Smooth muscle cell (in vitro differentiated cells): ENCODE measurements around the gene TBCD. TPM values are rescaled to one million over a fixed set of nuclear protein-coding genes. Genes with fewer than 3 reads are reported as not detected.
A peak's percentile ranks its signal among the peaks of the same experiment; 100 is the strongest.

ENCODE experiments used
- DNase-seq: peaks from one replicate; lab custom pipeline; 2025; ENCODE audit not compliant: unreplicated experiment; lab: John Stamatoyannopoulos, UW
- H2AFZ ChIP-seq: fragments of 200-600 bp; sonication (generic); 2 replicates; pipeline ENCODE4 v1.6.0; 2016; ENCODE audit warnings: antibody characterized with exemption, low read depth, mild to moderate bottlenecking
- H3F3A ChIP-seq: fragments of 200-600 bp; sonication (generic); 2 replicates; pipeline ENCODE4 v1.6.0; 2017; ENCODE audit warnings: antibody characterized with exemption, low read depth
- H3K27ac ChIP-seq: fragments of 200-600 bp; sonication (generic); 2 replicates; pipeline ENCODE4 v1.5.1; 2016; ENCODE audit warnings: low read depth, mild to moderate bottlenecking
- H3K27me3 ChIP-seq: fragments of 200-600 bp; sonication (generic); 2 replicates; pipeline ENCODE4 v1.6.1; 2016; ENCODE audit warnings: low read depth, mild to moderate bottlenecking
- H3K36me3 ChIP-seq: fragments of 200-600 bp; sonication (generic); 2 replicates; pipeline ENCODE4 v1.5.1; 2016; ENCODE audit warnings: low read depth
- H3K4me1 ChIP-seq: fragments of 200-600 bp; sonication (generic); 2 replicates; pipeline ENCODE4 v1.5.1; 2016; ENCODE audit warnings: low read depth
- H3K4me2 ChIP-seq: fragments of 200-600 bp; sonication (generic); 2 replicates; pipeline ENCODE4 v1.6.0; 2016; ENCODE audit warnings: mild to moderate bottlenecking
- H3K4me3 ChIP-seq: fragments of 200-600 bp; sonication (generic); 2 replicates; pipeline ENCODE4 v1.5.1; 2016; ENCODE audit warnings: mild to moderate bottlenecking
- H3K79me2 ChIP-seq: fragments of 200-600 bp; sonication (generic); 2 replicates; pipeline ENCODE4 v1.6.0; 2016; ENCODE audit warnings: low read depth, mild to moderate bottlenecking
- H3K9ac ChIP-seq: fragments of 200-600 bp; sonication (generic); 2 replicates; pipeline ENCODE4 v1.6.0; 2016; ENCODE audit warnings: low read depth
- H3K9me3 ChIP-seq: fragments of 200-600 bp; sonication (generic); replicated peaks from 2 replicates; pipeline ENCODE4 v1.5.1; 2016; ENCODE audit warnings: low read depth
- H4K20me1 ChIP-seq: fragments of 200-600 bp; sonication (generic); 2 replicates; pipeline ENCODE4 v1.6.0; 2016; ENCODE audit warnings: low read depth
- CTCF ChIP-seq: fragments of 200-600 bp; sonication (generic); IDR thresholded peaks from 2 replicates; pipeline ENCODE4 v1.5.1; 2017; ENCODE audit warnings: borderline replicate concordance, mild to moderate bottlenecking, antibody characterized with exemption; ENCODE audit not compliant: insufficient read depth, poor library complexity, severe bottlenecking
- WGBS: methylation state at CpG from one replicate; pipeline ENCODE4 v1.1.7; 2016; ENCODE audit warnings: low lambda C conversion rate; 5-methylcytosine and 5-hydroxymethylcytosine counted together
- polyA plus RNA-seq: library from polyadenylated mRNA; unstranded; fragments of >200 nt; fragmentation: Nextera tagmentation; extraction: Ambion mirVana; gene quantifications from 2 replicates; pipeline ENCODE4 v1.2.1, GENCODE V29; 2016
- total RNA-seq: library from RNA; depleted of rRNA; stranded (reverse); fragments of >200 nt; gene quantifications from 2 replicates; pipeline ENCODE4 v1.2.3, GENCODE V29; 2014

Gene TBCD
- total and polyA plus RNA-seq, 2 experiments from 2014 or later: 29.1 to 38.8 TPM

- Histone ChIP-seq H4K20me1 (peaks cover 18% of the 10 kb centered on the region), H2AFZ (peak overlapping the region; percentile 97), H3K79me2 (peaks cover 15% of the 10 kb centered on the region), H3K4me1 (peaks cover 14% of the 10 kb centered on the region), H3K27ac (no peak overlapping the region), H3F3A (no peaks in the 10 kb centered on the region), H3K4me3 (peak overlapping the region; percentile 97), H3K36me3 (no peaks in the 10 kb centered on the region), H3K4me2 (peak overlapping the region; percentile 97), H3K27me3 (no peaks in the 10 kb centered on the region), H3K9me3 (no peaks in the 10 kb centered on the region), H3K9ac (peak overlapping the region; percentile 18)
- TF ChIP-seq CTCF: no peak
- peak; percentile 24 for DNase-seq
- 3% methylated on average over 42 of the region's 72 CpGs for WGBS
Observed at GRCh38 chr17:82752371-82753200, 721 bp downstream of the TBCD start.

GRCh38 chr17:82753201-82753464 is 1.3 kb downstream of the TBCD start:
- Histone ChIP-seq H3K27me3 (no peaks in the 10 kb centered on the region), H3K9ac (peak overlapping the region; percentile 18), H3K4me3 (peak overlapping the region; percentile 97), H3K27ac (no peak overlapping the region), H4K20me1 (peaks cover 18% of the 10 kb centered on the region), H3K79me2 (peaks cover 15% of the 10 kb centered on the region), H3K36me3 (no peaks in the 10 kb centered on the region), H3K4me1 (peaks cover 14% of the 10 kb centered on the region), H3K4me2 (peak overlapping the region; percentile 97), H2AFZ (no peak overlapping the region), H3K9me3 (no peaks in the 10 kb centered on the region), H3F3A (no peaks in the 10 kb centered on the region)
- WGBS: 59% methylated on average over 8 of the region's 8 CpGs
- no peak for TF ChIP-seq CTCF
- no peak for DNase-seq

- no peaks in the 10 kb centered on the region for H3K9me3 ChIP-seq
- 65% methylated on average over 19 of the region's 19 CpGs for WGBS
- no peak overlapping the region for H3K27ac ChIP-seq
Observed at GRCh38 chr17:82754297-82755208, 2.7 kb downstream of the TBCD start.

More at GRCh38 chr17:82754297-82755208, 2.7 kb downstream of the TBCD start:
- H3K4me3 ChIP-seq: no peak overlapping the region
- DNase-seq: no peak
- H2AFZ ChIP-seq: no peak overlapping the region
- peaks cover 15% of the 10 kb centered on the region for H3K79me2 ChIP-seq
- H3K27me3 ChIP-seq: no peaks in the 10 kb centered on the region
- H3K4me2 ChIP-seq: no peak overlapping the region
- H3F3A ChIP-seq: no peaks in the 10 kb centered on the region
- H4K20me1 ChIP-seq: peaks cover 18% of the 10 kb centered on the region
- H3K36me3 ChIP-seq: no peaks in the 10 kb centered on the region
- peaks cover 17% of the 10 kb centered on the region for H3K4me1 ChIP-seq
- H3K9ac ChIP-seq: no peak overlapping the region
- no peak for TF ChIP-seq CTCF
